Spleen (tissue), 11 donors: ENCODE results near the gene GLG1. TPM values are rescaled to one million over a fixed set of nuclear protein-coding genes. Genes with fewer than 3 reads are reported as not detected.

Source experiments
- DNase-seq: peaks from one replicate; pipeline ENCODE4 v3.0.0-alpha.2; 2020
- H3K27ac ChIP-seq, 8 donors: fragments of 200-600 bp; sonication (generic) in 7 of 8; 1 replicate in 4 of 8; 2 replicates in 4 of 8; pipeline versions ENCODE4 v1.5.0 to v1.8.0; 2016 to 2021; ENCODE audit warnings: inconsistent platforms in 4 of 8, mild to moderate bottlenecking in 4 of 8, moderate library complexity in 1 of 8
- H3K27me3 ChIP-seq, 7 donors: fragments of 200-600 bp; sonication (generic) in 6 of 7; replicated peaks in 1 of 7; 1 replicate in 4 of 7; 2 replicates in 3 of 7; pipeline versions ENCODE4 v1.5.0 to v1.8.0; 2016 to 2021; ENCODE audit warnings: inconsistent platforms in 3 of 7, mild to moderate bottlenecking in 1 of 7
- H3K36me3 ChIP-seq, 6 donors: fragments of 200-600 bp; sonication (generic) in 5 of 6; 1 replicate in 4 of 6; 2 replicates in 2 of 6; pipeline versions ENCODE4 v1.5.0 to v1.8.0; 2016 to 2021; ENCODE audit warnings: inconsistent platforms in 2 of 6
- H3K4me1 ChIP-seq, 6 donors: fragments of 200-600 bp; sonication (generic) in 5 of 6; 1 replicate in 3 of 6; 2 replicates in 3 of 6; pipeline versions ENCODE4 v1.5.0 to v1.8.0; 2016 to 2021; ENCODE audit warnings: inconsistent platforms in 3 of 6
- H3K4me3 ChIP-seq, 8 donors: fragments of 200-600 bp; sonication (generic) in 7 of 8; 1 replicate in 4 of 8; 2 replicates in 4 of 8; pipeline versions ENCODE4 v1.5.0 to v1.8.0; 2016 to 2021; ENCODE audit warnings: inconsistent platforms in 4 of 8, mild to moderate bottlenecking in 4 of 8, moderate library complexity in 2 of 8
- H3K9me3 ChIP-seq, 8 donors: fragments of 200-600 bp; sonication (generic) in 7 of 8; 1 replicate in 4 of 8; 2 replicates in 4 of 8; pipeline versions ENCODE4 v1.5.0 to v1.8.0; 2016 to 2021; ENCODE audit warnings: inconsistent platforms in 4 of 8
- CTCF ChIP-seq, 11 experiments: fragments of 200-600 bp in 7 of 11; fragments of 450-650 bp in 4 of 11; sonication (generic) in 4 of 11; IDR thresholded peaks in 8 of 11; conservative IDR thresholded peaks in 3 of 11; 1 replicate in 7 of 11; 2 replicates in 4 of 11; pipeline versions ENCODE4 v1.4.0 to v1.8.0; 2016 to 2021; ENCODE audit warnings: antibody characterized with exemption in 11 of 11, inconsistent platforms in 4 of 11, mild to moderate bottlenecking in 1 of 11
- POLR2A ChIP-seq, 3 donors: fragments of 450-650 bp; IDR thresholded peaks; one replicate each; pipeline ENCODE4 v1.5.1; 2017; ENCODE audit warnings: antibody characterized with exemption in 3 of 3, mild to moderate bottlenecking in 1 of 3
- POLR2AphosphoS5 ChIP-seq, 3 donors: sonication (generic); formaldehyde crosslinking; IDR thresholded peaks; one replicate each; pipeline ENCODE4 v1.5.1; 2017; ENCODE audit warnings: antibody characterized with exemption in 3 of 3
- WGBS, 5 donors: extraction: QIAGEN DNeasy Blood & Tissue Kit in 3 of 5; methylation state at CpG; one replicate each; pipeline versions ENCODE4 v1.1.5 to v1.1.7; 2013 to 2018; 5-methylcytosine and 5-hydroxymethylcytosine counted together
- intact Hi-C: fragments of 100-400 bp; cut with DNase I; formaldehyde crosslinking; loops from one replicate; pipeline ENCODE4 v1.15.0; 2023; ENCODE audit warnings: low total_unique reads
- polyA plus RNA-seq, 3 donors: library from polyadenylated mRNA; stranded (reverse); fragments of 200-250 nt; gene quantifications; one replicate each; pipeline ENCODE4 v1.2.1, GENCODE V29; 2013
- total RNA-seq, 7 donors: library from RNA; depleted of rRNA in 3 of 7; stranded (reverse); fragments of >200 nt in 3 of 7; fragmentation: NEBNext Ultra II Directional in 4 of 7; extraction: Animal tissue kit (Norgen Biotek cat#: 25700) in 4 of 7; gene quantifications; one replicate each; pipeline versions ENCODE4 v1.1.0 to v1.2.1, GENCODE V29; 2016 to 2021
- donor health status: healthy with polysubstance abuse.
- donor health status: DM: no; HTN: no; CAD: no; lungs with moderate emphysema.
- donor health status: DM: no; HTN: no; CAD: no.
- donor health status: Bipolar disorder and iron deficiency.
- donor health status: healthy.
- donor health status: DM: no; HTN: no; CAD: no.
- donor health status: DM: yes; HTN: yes; CAD: no.

Gene GLG1
- total and polyA plus RNA-seq, 10 donors: 14.6 to 124 (median 101) TPM

GRCh38 chr16:74503412-74503811 lies 103.5 kb downstream of the GLG1 start:
- no peak for TF ChIP-seq POLR2A (IDR thresholded peaks at IDR 0.05)
- TF ChIP-seq POLR2AphosphoS5 (IDR thresholded peaks at IDR 0.05): no peak
- no peak for TF ChIP-seq CTCF (IDR thresholded peaks at IDR 0.05 in 8 of 11, conservative IDR thresholded peaks at IDR 0.05 in 3 of 11)
- DNase-seq: no peak
- H3K36me3 ChIP-seq: peaks cover 0 to 85% (median 25%) of the 10 kb centered on the region in 6 donors
- H3K4me1 ChIP-seq: no peaks in the 10 kb centered on the region
- no peak overlapping the region for H3K27ac ChIP-seq
- intact Hi-C loops: no loop called here
- 92 to 96% (median 93%) methylated on average over 7 of the region's 7 CpGs for WGBS, 5 donors
- no peak overlapping the region for H3K4me3 ChIP-seq
- H3K27me3 ChIP-seq: no peaks in the 10 kb centered on the region
- H3K9me3 ChIP-seq: no peaks in the 10 kb centered on the region

GRCh38 chr16:74501484-74502478 lies 105.1 kb downstream of the GLG1 start:
- Histone ChIP-seq H3K4me3 (no peak overlapping the region), H3K27ac (no peak overlapping the region), H3K27me3 (no peaks in the 10 kb centered on the region), H3K9me3 (no peaks in the 10 kb centered on the region), H3K4me1 (no peaks in the 10 kb centered on the region), H3K36me3 (peaks cover 0 to 79% (median 21%) of the 10 kb centered on the region in 6 donors)
- DNase-seq: no peak
- TF ChIP-seq POLR2A (IDR thresholded peaks at IDR 0.05) (no peak), POLR2AphosphoS5 (IDR thresholded peaks at IDR 0.05) (no peak)
- 73 to 89% (median 80%) methylated on average over 7 of the region's 7 CpGs for WGBS, 5 donors
- intact Hi-C loops: no loop called here

GRCh38 chr16:74500907-74501306 lies 106.0 kb downstream of the GLG1 start:
- H3K9me3 ChIP-seq: no peaks in the 10 kb centered on the region
- no peaks in the 10 kb centered on the region for H3K27me3 ChIP-seq
- H3K4me1 ChIP-seq: no peaks in the 10 kb centered on the region
- no peak for DNase-seq
- TF ChIP-seq CTCF (IDR thresholded peaks at IDR 0.05 in 8 of 11, conservative IDR thresholded peaks at IDR 0.05 in 3 of 11) (no peak), POLR2A (IDR thresholded peaks at IDR 0.05) (no peak), POLR2AphosphoS5 (IDR thresholded peaks at IDR 0.05) (no peak)
- H3K36me3 ChIP-seq: peaks cover 0 to 79% (median 23%) of the 10 kb centered on the region in 6 donors
- intact Hi-C loops: no loop called here
- H3K27ac ChIP-seq: no peak overlapping the region
- WGBS, 5 donors: 83 to 90% (median 84%) methylated on average over 3 of the region's 3 CpGs
- no peak overlapping the region for H3K4me3 ChIP-seq

- Histone ChIP-seq H3K4me3 (no peak overlapping the region), H3K9me3 (no peaks in the 10 kb centered on the region), H3K27me3 (no peaks in the 10 kb centered on the region), H3K27ac (no peak overlapping the region), H3K4me1 (no peaks in the 10 kb centered on the region), H3K36me3 (peaks cover 0 to 85% (median 31%) of the 10 kb centered on the region in 6 donors)
- TF ChIP-seq CTCF (IDR thresholded peaks at IDR 0.05 in 8 of 11, conservative IDR thresholded peaks at IDR 0.05 in 3 of 11) (no peak), POLR2A (IDR thresholded peaks at IDR 0.05) (no peak), POLR2AphosphoS5 (IDR thresholded peaks at IDR 0.05) (no peak)
- intact Hi-C loops: no loop called here
- no peak for DNase-seq
These were observed 107.8 kb downstream of the GLG1 start for GRCh38 chr16:74499114-74499513.
